Mesendoderm (in vitro differentiated cells): Measurements from ENCODE around the gene XPOT. TPM values are rescaled to one million over a fixed set of nuclear protein-coding genes. Genes with fewer than 3 reads are reported as not detected.

Experiments used
- DNase-seq: peaks from one replicate; pipeline ENCODE4 v3.0.0; 2013
- H2AK5ac ChIP-seq: 2 replicates; pipeline ENCODE4 v1.6.1; 2013; ENCODE audit warnings: low read length, inconsistent platforms
- H2BK120ac ChIP-seq: 2 replicates; pipeline ENCODE4 v1.6.1; 2013; ENCODE audit warnings: low read depth, mild to moderate bottlenecking, low read length, moderate library complexity, mixed read lengths
- H2BK15ac ChIP-seq: replicated peaks from 2 replicates; pipeline ENCODE4 v1.6.1; 2013; ENCODE audit warnings: low read depth, mild to moderate bottlenecking, moderate library complexity
- H2BK5ac ChIP-seq: 2 replicates; pipeline ENCODE4 v1.6.1; 2013; ENCODE audit warnings: low read length, inconsistent platforms
- H3K18ac ChIP-seq: 2 replicates; pipeline ENCODE4 v1.6.1; 2013; ENCODE audit warnings: mild to moderate bottlenecking, low read length, mixed read lengths
- H3K23ac ChIP-seq: one replicate; pipeline ENCODE4 v1.6.1; 2013; ENCODE audit warnings: low read length
- H3K27ac ChIP-seq: 2 replicates; pipeline ENCODE4 v1.5.1; 2013; ENCODE audit warnings: low read depth, mild to moderate bottlenecking, inconsistent platforms, low read length, moderate library complexity
- H3K27me3 ChIP-seq: 2 replicates; pipeline ENCODE4 v1.6.1; 2013; ENCODE audit warnings: low read length, control low read depth, mild to moderate bottlenecking, inconsistent platforms; ENCODE audit not compliant: insufficient read depth, poor library complexity
- H3K36me3 ChIP-seq: 2 replicates; pipeline ENCODE4 v1.6.1; 2013; ENCODE audit warnings: low read length, inconsistent platforms; ENCODE audit not compliant: control insufficient read depth, insufficient read depth
- H3K4ac ChIP-seq: one replicate; pipeline ENCODE4 v1.6.1; 2013; ENCODE audit warnings: low read depth, mild to moderate bottlenecking, low read length, moderate library complexity
- H3K4me1 ChIP-seq: 2 replicates; pipeline ENCODE4 v1.6.1; 2013; ENCODE audit warnings: low read depth, low read length, inconsistent platforms; ENCODE audit not compliant: control insufficient read depth
- H3K4me2 ChIP-seq: 2 replicates; pipeline ENCODE4 v1.6.1; 2013; ENCODE audit warnings: low read length
- H3K4me3 ChIP-seq: 2 replicates; pipeline ENCODE4 v1.5.1; 2013; ENCODE audit warnings: mild to moderate bottlenecking, low read length
- H3K56ac ChIP-seq: one replicate; pipeline ENCODE4 v1.6.1; 2013; ENCODE audit warnings: low read length
- H3K79me1 ChIP-seq: 2 replicates; pipeline ENCODE4 v1.6.1; 2013; ENCODE audit warnings: low read length, inconsistent platforms
- H3K79me2 ChIP-seq: 2 replicates; pipeline ENCODE4 v1.6.1; 2013; ENCODE audit warnings: mild to moderate bottlenecking, low read length; ENCODE audit not compliant: control insufficient read depth, insufficient read depth
- H3K9ac ChIP-seq: 2 replicates; pipeline ENCODE4 v1.6.1; 2013; ENCODE audit warnings: low read length, inconsistent platforms
- H4K5ac ChIP-seq: one replicate; pipeline ENCODE4 v1.6.1; 2013; ENCODE audit warnings: low read length
- H4K8ac ChIP-seq: one replicate; pipeline ENCODE4 v1.6.1; 2013; ENCODE audit warnings: low read depth, mild to moderate bottlenecking, control low read depth, low read length, moderate library complexity
- WGBS: extraction: QIAGEN DNeasy Blood & Tissue Kit; methylation state at CpG from one replicate; pipeline ENCODE4 v1.1.7; 2013; ENCODE audit warnings: low lambda C conversion rate, missing lambda C conversion rate; ENCODE audit not compliant: insufficient coverage; ENCODE audit errors: extremely low coverage; 5-methylcytosine and 5-hydroxymethylcytosine counted together
- small RNA-seq: library from polyadenylated mRNA; stranded (forward); fragments of <200 nt; extraction: miRNeasy Mini kit (QIAGEN cat#:217004); gene quantifications from one replicate; pipeline ENCODE3, GENCODE V24; 2013; ENCODE audit not compliant: insufficient read depth

Gene XPOT

DNA sequence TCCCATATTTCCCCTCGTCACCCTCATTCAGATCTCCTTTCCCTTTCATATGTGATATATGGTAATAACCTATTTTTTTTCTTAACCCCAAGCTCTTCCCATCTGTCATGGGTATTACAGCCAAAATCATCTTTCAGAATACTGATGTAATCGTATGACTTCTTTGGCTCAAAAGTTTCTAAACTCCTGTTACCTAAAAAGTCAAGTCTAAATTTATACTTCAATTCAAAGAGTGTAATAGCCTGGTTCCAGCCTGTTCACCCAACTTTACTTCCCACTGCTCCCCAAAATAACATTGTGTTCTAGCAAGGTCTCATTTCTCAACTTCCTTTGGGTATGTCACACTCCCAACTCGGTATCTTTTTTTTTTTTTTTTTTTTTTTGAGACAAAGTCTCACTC lies 96.2 kb downstream of the XPOT start:
- Histone ChIP-seq H4K5ac (no peak overlapping the region), H4K8ac (no peak overlapping the region), H3K4ac (no peak overlapping the region), H3K18ac (no peak overlapping the region), H3K79me2 (no peaks in the 10 kb centered on the region), H3K27me3 (no peaks in the 10 kb centered on the region), H3K23ac (no peak overlapping the region), H2BK5ac (no peak overlapping the region), H3K36me3 (no peaks in the 10 kb centered on the region), H3K56ac (no peak overlapping the region), H3K27ac (no peak overlapping the region), H3K4me3 (no peak overlapping the region), H3K4me2 (no peak overlapping the region), H3K9ac (no peak overlapping the region), H3K4me1 (no peaks in the 10 kb centered on the region), H3K79me1 (no peaks in the 10 kb centered on the region), H2BK120ac (no peak overlapping the region), H2BK15ac (no peak overlapping the region), H2AK5ac (no peak overlapping the region)
- WGBS: 100% methylated on average over 1 of the region's 3 CpGs
- DNase-seq: no peak

Small RNAs within 50 kb of the gene (small RNA-seq; reads per million reads assigned to genes)
- gene RF01210: not detected
